ENCODE results near the gene TSBP1. TPM values are rescaled to one million over a fixed set of nuclear protein-coding genes. Genes with fewer than 3 reads are reported as not detected.
"Not testable (repeated sequence)": the region's sequence is repeated elsewhere in the genome, so short reads cannot be mapped to it uniquely, and the experiment has no call there.

TSBP1 gene
- total and polyA plus RNA-seq, 7 experiments from 2014 or later, result not detected

DNA sequence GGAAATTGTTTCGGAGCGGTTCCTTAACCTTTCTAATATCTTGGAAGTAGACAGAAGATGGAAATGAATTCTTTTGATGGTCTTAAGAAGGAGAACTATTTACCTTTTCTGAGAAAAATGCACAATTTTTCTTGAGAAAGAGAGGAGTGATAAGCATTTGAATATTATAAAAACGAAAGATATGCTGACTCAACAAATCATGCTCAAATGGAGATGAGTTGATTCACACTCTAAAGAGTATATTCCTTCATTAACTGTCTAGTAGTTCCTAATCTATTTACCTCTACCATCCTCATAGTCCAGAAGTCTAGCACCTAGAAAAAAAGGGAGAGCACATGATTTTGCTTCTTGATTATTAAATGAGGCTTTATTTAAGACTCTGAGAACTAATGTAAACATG lies 4.1 kb downstream of the TSBP1 start:
- H3K27ac Mint-ChIP-seq, result no peak overlapping the region
- Histone ChIP-seq H3K27me3 (ENCODE audit: control insufficient read depth in 2 of 2, insufficient read depth in 2 of 2, low read length in 2 of 2) (peaks cover 5 to 6% of the 10 kb centered on the region in 2 donors), H3K4me3 (ENCODE audit: low read length) (no peak overlapping the region), H3K27ac (ENCODE audit: low read depth, low read length) (no peak overlapping the region), H3K4me1 (ENCODE audit: control insufficient read depth in 2 of 2, insufficient read depth in 2 of 2, low read length in 2 of 2) (no peaks in the 10 kb centered on the region), H3K36me3 (ENCODE audit: control insufficient read depth in 2 of 3, insufficient read depth in 3 of 3, low read length in 3 of 3) (no peaks in the 10 kb centered on the region), H3K9me3 (ENCODE audit: control insufficient read depth in 2 of 3, low read length in 3 of 3) (no peaks in the 10 kb centered on the region)
- DNase-seq, result no peak
- no peak for ATAC-seq
- peaks cover 0 to 6% (median 0%) of the 10 kb centered on the region in 11 donors for H3K9me3 Mint-ChIP-seq
- ChIA-PET POLR2A (no interaction called here), CTCF (no interaction called here)
- H3K36me3 Mint-ChIP-seq, result no peaks in the 10 kb centered on the region
- peaks cover 0 to 6% (median 0%) of the 10 kb centered on the region in 7 donors for H3K4me1 Mint-ChIP-seq
- H3K4me3 Mint-ChIP-seq, result no peak overlapping the region
- H3K27me3 Mint-ChIP-seq, result peaks cover 17 to 43% (median 19%) of the 10 kb centered on the region in 5 donors
- intact Hi-C loops (cut with micrococcal nuclease), result no loop called here

DNA sequence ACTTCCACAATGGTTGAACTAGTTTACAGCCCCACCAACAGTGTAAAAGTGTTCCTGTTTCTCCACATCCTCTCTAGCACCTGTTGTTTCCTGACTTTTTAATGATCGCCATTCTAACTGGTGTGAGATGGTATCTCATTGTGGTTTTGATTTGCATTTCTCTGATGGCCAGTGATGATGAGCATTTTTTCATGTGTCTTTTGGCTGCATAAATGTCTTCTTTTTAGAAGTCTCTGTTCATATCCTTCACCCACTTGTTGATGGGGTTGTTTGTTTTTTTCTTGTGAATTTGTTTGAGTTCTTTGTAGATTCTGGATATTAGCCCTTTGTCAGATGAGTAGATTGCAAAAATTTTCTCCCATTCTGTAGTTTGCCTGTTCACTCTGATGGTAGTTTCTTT lies 12.5 kb downstream of the TSBP1 start:
- CTCF ChIA-PET; H3K9me3 Mint-ChIP-seq; H3K9me3 ChIP-seq (ENCODE audit: control insufficient read depth in 2 of 3, low read length in 3 of 3); H3K36me3 ChIP-seq (ENCODE audit: control insufficient read depth in 2 of 3, insufficient read depth in 3 of 3, low read length in 3 of 3); H3K36me3 Mint-ChIP-seq; intact Hi-C loops (cut with micrococcal nuclease); H3K27me3 ChIP-seq (ENCODE audit: control insufficient read depth in 2 of 2, insufficient read depth in 2 of 2, low read length in 2 of 2); H3K4me3 Mint-ChIP-seq; H3K4me1 ChIP-seq (ENCODE audit: control insufficient read depth in 2 of 2, insufficient read depth in 2 of 2, low read length in 2 of 2); ATAC-seq; POLR2A ChIA-PET; H3K4me3 ChIP-seq (ENCODE audit: low read length); H3K4me1 Mint-ChIP-seq; H3K27ac ChIP-seq (ENCODE audit: low read depth, low read length); DNase-seq: not testable (repeated sequence)
- Mint-ChIP-seq H3K27me3 (peaks cover under 1 to 22% (median 9%) of the 10 kb centered on the region in 5 donors), H3K27ac (peak overlapping the region in 1 of 9 donors; percentile 66)

DNA sequence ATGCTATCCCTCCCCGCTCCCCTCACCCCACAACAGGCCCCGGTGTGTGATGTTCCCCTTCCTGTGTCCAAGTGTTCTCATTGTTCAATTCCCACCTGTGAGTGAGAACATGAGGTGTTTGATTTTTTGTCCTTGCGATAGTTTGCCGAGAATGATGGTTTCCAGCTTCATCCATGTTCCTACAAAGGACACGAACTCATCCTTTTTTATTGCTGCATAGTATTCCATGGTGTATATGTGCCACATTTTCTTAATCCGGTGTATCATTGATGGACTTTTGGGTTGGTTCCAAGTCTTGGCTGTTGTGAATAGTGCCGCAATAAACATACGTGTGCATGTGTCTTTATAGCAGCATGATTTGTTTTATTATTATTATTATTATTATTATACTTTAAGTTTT lies 13.2 kb downstream of the TSBP1 start:
- DNase-seq; H3K27ac ChIP-seq (ENCODE audit: low read depth, low read length); intact Hi-C loops (cut with micrococcal nuclease); H3K4me1 Mint-ChIP-seq; H3K27ac Mint-ChIP-seq; CTCF ChIA-PET; H3K9me3 Mint-ChIP-seq; POLR2A ChIA-PET; ATAC-seq; H3K9me3 ChIP-seq (ENCODE audit: control insufficient read depth in 2 of 3, low read length in 3 of 3); H3K27me3 ChIP-seq (ENCODE audit: control insufficient read depth in 2 of 2, insufficient read depth in 2 of 2, low read length in 2 of 2); H3K4me3 Mint-ChIP-seq; H3K36me3 ChIP-seq (ENCODE audit: control insufficient read depth in 2 of 3, insufficient read depth in 3 of 3, low read length in 3 of 3); H3K36me3 Mint-ChIP-seq; H3K4me3 ChIP-seq (ENCODE audit: low read length); H3K4me1 ChIP-seq (ENCODE audit: control insufficient read depth in 2 of 2, insufficient read depth in 2 of 2, low read length in 2 of 2): not testable (repeated sequence)
- peaks cover 0 to 21% (median 7%) of the 10 kb centered on the region in 5 donors for H3K27me3 Mint-ChIP-seq

DNA sequence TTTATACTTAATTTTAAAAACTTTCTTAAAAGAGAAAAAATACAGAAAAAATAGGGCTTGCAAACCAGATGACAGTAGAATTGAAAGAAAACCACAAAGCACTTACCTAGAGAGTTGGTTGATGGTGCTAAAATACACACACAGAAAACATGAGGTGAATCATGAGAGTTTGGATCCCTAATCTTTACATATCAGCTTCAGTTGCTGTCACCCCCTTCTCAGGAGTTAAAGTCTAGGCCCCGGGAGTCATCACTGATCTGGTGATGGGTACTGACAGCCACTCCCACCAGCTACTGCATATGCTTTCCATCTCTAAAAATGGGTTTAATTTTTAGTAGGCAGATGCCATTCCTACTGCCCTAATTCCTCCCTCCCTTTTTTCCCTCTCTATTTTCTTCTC lies 16.7 kb downstream of the TSBP1 start:
- no peaks in the 10 kb centered on the region for H3K36me3 ChIP-seq (ENCODE audit: control insufficient read depth in 2 of 3, insufficient read depth in 3 of 3, low read length in 3 of 3)

DNA sequence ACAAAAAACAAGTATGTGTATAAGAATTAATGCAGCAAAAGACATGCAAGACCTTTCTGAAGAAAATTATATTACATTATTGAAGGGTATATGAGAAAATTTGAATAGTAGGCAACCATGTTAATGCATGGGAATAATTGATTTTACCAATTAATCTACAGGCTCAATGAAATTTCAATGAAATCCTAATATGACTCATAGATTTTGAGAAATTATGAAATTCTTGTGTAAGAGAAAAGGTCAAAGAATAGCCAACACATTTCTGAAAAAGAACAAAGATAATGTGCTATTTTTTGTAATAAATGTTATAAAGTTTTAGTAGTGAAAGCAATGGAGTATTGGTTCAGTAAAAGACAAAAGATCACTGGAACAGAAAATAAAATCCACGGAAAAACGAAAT lies 18.4 kb downstream of the TSBP1 start:
- ChIA-PET CTCF (no interaction called here), POLR2A (no interaction called here)
- intact Hi-C loops (cut with micrococcal nuclease), result no loop called here
- H3K27me3 ChIP-seq (ENCODE audit: control insufficient read depth in 2 of 2, insufficient read depth in 2 of 2, low read length in 2 of 2), result no peaks in the 10 kb centered on the region
- no peaks in the 10 kb centered on the region for H3K4me1 ChIP-seq (ENCODE audit: control insufficient read depth in 2 of 2, insufficient read depth in 2 of 2, low read length in 2 of 2)
- no peak for DNase-seq
- no peaks in the 10 kb centered on the region for H3K9me3 ChIP-seq (ENCODE audit: control insufficient read depth in 2 of 3, low read length in 3 of 3)
- H3K9me3 Mint-ChIP-seq, result no peaks in the 10 kb centered on the region
- H3K27ac ChIP-seq (ENCODE audit: low read depth, low read length), result no peak overlapping the region
- peaks cover 13 to 45% (median 18%) of the 10 kb centered on the region in 5 donors for H3K27me3 Mint-ChIP-seq
- no peak overlapping the region for H3K4me3 Mint-ChIP-seq
- H3K36me3 ChIP-seq (ENCODE audit: control insufficient read depth in 2 of 3, insufficient read depth in 3 of 3, low read length in 3 of 3), result no peaks in the 10 kb centered on the region
- no peaks in the 10 kb centered on the region for H3K4me1 Mint-ChIP-seq
- no peak for ATAC-seq
- H3K36me3 Mint-ChIP-seq, result no peaks in the 10 kb centered on the region
- H3K4me3 ChIP-seq (ENCODE audit: low read length), result no peak overlapping the region
- no peak overlapping the region for H3K27ac Mint-ChIP-seq

More for the DNA sequence above, 16.7 kb downstream of the TSBP1 start:
- ChIA-PET CTCF (interaction anchor here (0.6 kb wide), 1 partner anchor 60 kb away, joined by 3 read pairs; no protein-coding TSS in a partner anchor), POLR2A (no interaction called here)
- H3K9me3 ChIP-seq (ENCODE audit: control insufficient read depth in 2 of 3, low read length in 3 of 3), result no peaks in the 10 kb centered on the region
- H3K4me1 Mint-ChIP-seq, result no peaks in the 10 kb centered on the region
- DNase-seq (no peak), ATAC-seq (no peak)
- no peaks in the 10 kb centered on the region for H3K4me1 ChIP-seq (ENCODE audit: control insufficient read depth in 2 of 2, insufficient read depth in 2 of 2, low read length in 2 of 2)
- no peak overlapping the region for H3K27ac ChIP-seq (ENCODE audit: low read depth, low read length)
- peaks cover 2 to 33% (median 7%) of the 10 kb centered on the region in 5 donors for H3K27me3 Mint-ChIP-seq
- H3K4me3 Mint-ChIP-seq, result no peak overlapping the region
- intact Hi-C loops (cut with micrococcal nuclease), result no loop called here
- no peak overlapping the region for H3K4me3 ChIP-seq (ENCODE audit: low read length)
- peaks cover 0 to 2% (median 0%) of the 10 kb centered on the region in 11 donors for H3K9me3 Mint-ChIP-seq
- H3K36me3 Mint-ChIP-seq, result no peaks in the 10 kb centered on the region
- H3K27ac Mint-ChIP-seq, result no peak overlapping the region
- H3K27me3 ChIP-seq (ENCODE audit: control insufficient read depth in 2 of 2, insufficient read depth in 2 of 2, low read length in 2 of 2), result no peaks in the 10 kb centered on the region

DNA sequence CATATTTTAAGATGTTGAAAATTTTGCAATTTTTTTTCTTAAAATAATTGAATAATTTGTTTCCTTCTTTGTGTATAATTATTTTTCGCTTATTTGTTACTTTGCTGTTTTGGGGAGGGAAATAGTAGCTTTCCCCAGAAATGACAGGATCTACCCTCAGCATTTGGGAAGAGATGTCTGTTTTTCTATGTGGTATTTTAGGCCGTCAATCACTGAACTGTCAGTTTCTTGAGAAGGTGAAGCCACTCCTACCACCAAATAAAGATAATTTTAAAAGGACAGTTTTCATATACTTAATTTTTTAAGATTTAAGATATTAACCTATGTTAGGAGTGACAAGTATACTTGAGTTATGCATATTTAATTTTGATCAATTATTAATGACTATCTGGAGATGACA lies 31.5 kb downstream of the TSBP1 start:
- Mint-ChIP-seq H3K27me3 (peaks cover 0 to 44% (median 0%) of the 10 kb centered on the region in 5 donors), H3K36me3 (no peaks in the 10 kb centered on the region), H3K4me1 (peaks cover 3 to 9% (median 5%) of the 10 kb centered on the region in 7 donors), H3K9me3 (no peaks in the 10 kb centered on the region), H3K27ac (no peak overlapping the region), H3K4me3 (no peak overlapping the region)
- no peak for DNase-seq
- no peaks in the 10 kb centered on the region for H3K4me1 ChIP-seq (ENCODE audit: control insufficient read depth in 2 of 2, insufficient read depth in 2 of 2, low read length in 2 of 2)
- H3K27ac ChIP-seq (ENCODE audit: low read depth, low read length), result no peak overlapping the region
- H3K27me3 ChIP-seq (ENCODE audit: control insufficient read depth in 2 of 2, insufficient read depth in 2 of 2, low read length in 2 of 2), result no peaks in the 10 kb centered on the region
- ATAC-seq, result no peak
- intact Hi-C loops (cut with micrococcal nuclease), result no loop called here
- H3K36me3 ChIP-seq (ENCODE audit: control insufficient read depth in 2 of 3, insufficient read depth in 3 of 3, low read length in 3 of 3), result no peaks in the 10 kb centered on the region
- no peak overlapping the region for H3K4me3 ChIP-seq (ENCODE audit: low read length)
- ChIA-PET POLR2A (no interaction called here), CTCF (interaction anchor here (0.5 kb wide), 1 partner anchor 70 kb away, joined by 3 read pairs; no protein-coding TSS in a partner anchor)
- H3K9me3 ChIP-seq (ENCODE audit: control insufficient read depth in 2 of 3, low read length in 3 of 3), result no peaks in the 10 kb centered on the region

DNA sequence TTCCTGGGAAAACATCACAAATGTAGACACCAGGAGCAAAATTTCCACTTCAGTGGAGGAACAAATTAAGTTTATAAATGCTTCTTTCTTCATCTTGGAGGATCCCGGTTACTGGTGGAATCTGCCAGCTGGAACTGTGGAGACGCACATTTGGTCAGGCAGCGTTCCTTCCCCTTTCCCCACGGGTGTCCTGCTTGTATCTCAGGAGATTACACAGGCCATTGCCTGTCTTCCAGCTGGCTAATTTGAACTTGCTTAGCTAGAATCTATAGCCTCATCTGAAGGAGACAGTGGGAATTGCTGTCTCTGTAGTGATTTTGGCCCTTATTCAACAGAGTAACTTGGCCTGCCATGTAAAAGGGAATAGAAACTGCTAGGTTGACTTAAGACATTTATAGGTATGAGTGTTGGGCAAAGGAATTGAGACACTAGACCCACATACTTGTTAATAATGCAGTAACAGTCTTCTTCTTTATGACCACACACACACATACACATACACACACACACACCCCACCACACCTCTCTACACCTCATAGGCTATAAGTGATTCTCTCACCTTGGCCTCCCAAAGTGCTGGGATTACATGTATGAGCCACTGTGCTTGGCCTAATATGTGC lies 34.4 kb downstream of the TSBP1 start:
- ATAC-seq (no peak), DNase-seq (no peak)
- Mint-ChIP-seq H3K4me1 (peaks cover 0 to under 1% (median 0%) of the 10 kb centered on the region in 7 donors), H3K9me3 (no peaks in the 10 kb centered on the region), H3K4me3 (no peak overlapping the region), H3K27ac (no peak overlapping the region), H3K27me3 (peaks cover 0 to 60% (median 5%) of the 10 kb centered on the region in 5 donors), H3K36me3 (no peaks in the 10 kb centered on the region)
- H3K9me3 ChIP-seq (ENCODE audit: control insufficient read depth in 2 of 3, low read length in 3 of 3), result no peaks in the 10 kb centered on the region
- no peak overlapping the region for H3K4me3 ChIP-seq (ENCODE audit: low read length)
- CTCF ChIA-PET, result interaction anchor here (0.5 kb wide), 1 partner anchor 1957 kb away, joined by 4 read pairs; no protein-coding TSS in a partner anchor
- H3K36me3 ChIP-seq (ENCODE audit: control insufficient read depth in 2 of 3, insufficient read depth in 3 of 3, low read length in 3 of 3), result no peaks in the 10 kb centered on the region
- H3K4me1 ChIP-seq (ENCODE audit: control insufficient read depth in 2 of 2, insufficient read depth in 2 of 2, low read length in 2 of 2), result no peaks in the 10 kb centered on the region
- H3K27me3 ChIP-seq (ENCODE audit: control insufficient read depth in 2 of 2, insufficient read depth in 2 of 2, low read length in 2 of 2), result no peaks in the 10 kb centered on the region
- H3K27ac ChIP-seq (ENCODE audit: low read depth, low read length), result no peak overlapping the region
- POLR2A ChIA-PET, result no interaction called here
- intact Hi-C loops (cut with micrococcal nuclease), result no loop called here
